ENCODE measurements around the gene HIRIP3.
"Not testable (repeated sequence)": the region's sequence is repeated elsewhere in the genome, so short reads cannot be mapped to it uniquely, and the experiment has no call there.

The HIRIP3 gene

DNA sequence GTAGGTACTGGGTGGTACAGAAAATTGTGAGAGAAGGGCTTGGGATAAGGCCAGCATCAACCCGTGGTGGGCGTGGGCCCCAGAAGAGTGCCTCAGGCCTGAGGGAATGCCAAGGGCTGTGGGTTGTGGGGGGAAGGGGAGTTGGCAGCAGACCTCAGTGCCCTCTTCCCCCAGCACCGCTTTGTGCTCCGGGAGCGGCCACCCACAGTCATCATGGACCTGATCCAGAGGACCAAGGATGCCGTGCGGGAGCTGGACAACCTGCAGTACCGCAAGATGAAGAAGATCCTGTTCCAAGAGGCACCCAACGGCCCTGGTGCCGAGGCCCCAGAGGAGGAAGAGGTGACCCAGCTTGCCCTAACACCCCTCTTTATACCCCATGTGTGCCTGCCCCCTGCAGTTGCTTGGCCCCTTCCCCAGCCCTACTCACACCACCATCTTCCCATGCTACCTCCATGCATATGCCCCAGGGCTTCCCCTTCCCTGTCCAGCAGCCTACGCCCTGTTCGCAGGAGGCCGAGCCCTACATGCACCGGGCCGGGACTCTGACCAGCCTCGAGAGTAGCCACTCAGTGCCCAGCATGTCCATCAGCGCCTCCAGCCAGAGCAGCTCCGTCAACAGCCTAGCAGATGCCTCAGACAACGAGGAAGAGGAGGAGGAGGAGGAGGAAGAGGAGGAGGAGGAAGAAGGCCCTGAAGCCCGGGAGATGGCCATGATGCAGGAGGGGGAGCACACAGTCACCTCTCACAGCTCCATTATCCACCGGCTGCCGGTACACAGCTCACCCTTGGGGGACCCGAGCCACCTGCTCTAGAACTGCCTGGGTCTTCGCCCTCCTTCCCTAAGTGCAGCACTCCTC is 12.6 kb downstream of the HIRIP3 start:
- no peak for DNase-seq

- DNase-seq = no peak
These were observed 16.7 kb downstream of the HIRIP3 start for GRCh38 chr16:29978564-29979270.

- no peak for DNase-seq
These were observed 17.3 kb downstream of the HIRIP3 start for GRCh38 chr16:29978081-29978480.

GRCh38 chr16:29977063-29977825 is 18.2 kb downstream of the HIRIP3 start:
- DNase-seq = no peak

- DNase-seq = peak; percentile 65
These were observed 19.5 kb downstream of the HIRIP3 start for GRCh38 chr16:29975811-29976511.

DNA sequence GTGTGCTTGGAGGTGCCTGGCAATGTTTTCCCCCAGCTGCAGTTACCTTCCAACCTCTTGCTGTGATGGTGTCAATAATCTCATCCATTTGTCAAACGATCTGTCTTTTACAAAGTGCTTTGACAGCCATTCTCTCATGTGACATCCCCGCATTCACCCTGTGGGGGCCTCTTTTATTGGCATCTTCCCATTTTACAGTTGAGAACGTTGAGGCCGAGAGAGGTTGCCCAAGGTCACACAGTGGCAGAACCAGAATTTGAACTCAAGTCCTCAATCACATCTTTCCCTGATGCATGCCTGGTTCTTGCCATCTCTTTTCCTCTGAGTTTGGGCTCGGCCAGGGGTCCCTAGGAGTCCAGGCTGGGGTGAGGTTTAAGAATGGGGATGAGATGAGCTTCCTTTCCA is 20.3 kb downstream of the HIRIP3 start:
- no peak for DNase-seq

GRCh38 chr16:29974291-29975133 is 20.9 kb downstream of the HIRIP3 start:
- peak; percentile 70 for DNase-seq

DNA sequence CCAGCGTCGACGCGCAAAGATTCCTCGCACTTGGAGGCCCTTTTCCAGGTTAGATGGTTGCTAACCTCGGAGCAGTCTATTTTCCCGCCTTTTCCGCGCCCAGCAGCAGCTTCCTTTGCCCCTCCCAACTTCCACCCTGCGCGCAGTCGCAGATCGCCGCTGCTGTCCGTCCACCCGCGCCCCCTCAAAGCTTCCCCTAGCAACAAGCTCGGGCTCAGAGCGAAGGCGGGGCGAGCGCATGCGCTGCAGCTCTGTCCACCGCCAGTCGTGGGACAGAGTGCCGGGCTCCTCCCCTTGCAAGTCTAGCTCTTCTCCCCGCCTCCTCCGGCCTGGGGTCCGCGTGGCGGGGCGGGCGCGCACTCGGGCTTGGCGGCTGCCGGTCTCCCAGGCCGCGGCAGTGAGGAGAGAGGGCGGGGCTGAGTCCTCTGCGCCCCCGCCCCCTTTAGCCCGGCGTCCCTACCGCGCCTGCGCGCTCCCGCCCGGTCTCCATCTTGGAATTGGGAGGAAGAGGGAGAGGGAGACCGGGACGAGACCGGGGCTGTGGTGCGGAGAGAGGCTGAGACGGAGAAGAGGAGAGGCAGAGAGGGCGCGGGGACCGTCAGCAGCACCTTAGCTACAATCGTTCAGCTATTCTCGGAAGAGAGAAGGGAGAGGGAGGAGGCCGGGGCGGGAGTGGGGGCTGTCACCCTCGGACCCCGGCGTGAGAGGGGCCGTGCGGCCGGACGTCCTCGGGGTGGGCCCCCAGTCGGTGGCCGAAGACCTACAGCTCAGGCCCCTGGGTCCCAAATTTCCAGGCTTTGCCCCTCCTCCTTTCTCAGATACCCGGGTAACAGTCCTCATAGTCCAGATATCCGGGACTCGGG is 21.8 kb downstream of the HIRIP3 start, which contains the start of gene TAOK2:
Gene TAOK2, plus strand, starts transcription at position 485 of the 863 bp plus-strand sequence. CDS start 3,905 bp downstream, outside the sequence.
- peak; percentile 100 for DNase-seq

GRCh38 chr16:29972992-29973383 is 22.4 kb downstream of the HIRIP3 start:
- DNase-seq = no peak

DNA sequence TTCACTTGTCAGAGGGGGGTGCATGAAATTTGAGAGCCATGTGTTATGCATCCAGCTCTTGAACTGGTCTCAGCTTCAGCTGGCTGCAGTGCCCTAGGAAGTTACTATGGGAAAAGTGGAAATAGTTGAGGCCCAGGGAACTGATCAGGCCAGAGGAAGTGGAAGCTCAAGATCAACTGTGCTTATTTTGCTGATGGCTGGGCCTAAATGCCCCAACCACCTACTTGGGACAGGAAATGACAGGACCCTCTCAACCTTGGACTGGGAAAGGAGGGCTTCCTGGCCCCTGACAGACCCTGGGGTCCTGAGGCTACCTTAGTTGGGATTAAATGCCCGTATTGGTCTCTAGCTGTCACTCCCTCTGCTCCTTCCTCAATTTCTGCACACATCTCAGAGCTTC is 22.9 kb downstream of the HIRIP3 start:
- no peak for DNase-seq

GRCh38 chr16:29971304-29971703 is 24.1 kb downstream of the HIRIP3 start:
- no peak for DNase-seq

- no peak for DNase-seq
These were observed 27.2 kb downstream of the HIRIP3 start for GRCh38 chr16:29968205-29968604.

GRCh38 chr16:29963021-29963743 is 32.2 kb downstream of the HIRIP3 start:
- no peak for DNase-seq

DNA sequence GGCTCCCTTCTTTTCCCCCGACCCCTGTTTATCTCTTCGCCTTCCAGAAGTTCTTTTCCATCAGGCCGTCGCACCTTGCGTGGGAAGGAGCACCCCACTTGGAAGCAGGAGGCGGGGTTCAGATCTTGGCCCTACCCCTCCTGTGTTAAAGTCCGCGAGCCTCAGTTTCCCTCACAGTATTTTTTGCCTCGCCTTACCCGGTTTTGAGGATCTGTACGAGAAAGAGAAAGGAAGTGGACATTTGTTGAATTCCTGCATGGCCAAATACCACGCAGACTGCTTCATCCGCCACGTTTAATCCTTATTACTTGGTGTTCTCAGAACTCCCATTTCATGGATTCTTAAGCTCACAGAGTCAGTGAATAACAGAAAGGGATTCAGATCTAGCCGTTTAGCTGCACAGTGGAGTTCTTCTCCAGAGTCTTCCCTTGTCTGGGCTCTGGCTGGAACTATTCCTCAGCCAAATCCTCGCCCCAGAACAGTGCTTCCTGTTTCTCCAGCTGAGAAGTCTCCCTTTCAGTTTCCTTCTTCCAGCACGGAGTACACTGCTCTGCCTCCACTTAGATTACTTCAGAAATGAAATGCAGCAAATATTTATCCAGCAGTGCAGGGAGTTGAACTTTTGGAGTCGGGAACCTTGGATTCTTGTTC is 32.9 kb downstream of the HIRIP3 start:
- peak; percentile 74 for DNase-seq

DNA sequence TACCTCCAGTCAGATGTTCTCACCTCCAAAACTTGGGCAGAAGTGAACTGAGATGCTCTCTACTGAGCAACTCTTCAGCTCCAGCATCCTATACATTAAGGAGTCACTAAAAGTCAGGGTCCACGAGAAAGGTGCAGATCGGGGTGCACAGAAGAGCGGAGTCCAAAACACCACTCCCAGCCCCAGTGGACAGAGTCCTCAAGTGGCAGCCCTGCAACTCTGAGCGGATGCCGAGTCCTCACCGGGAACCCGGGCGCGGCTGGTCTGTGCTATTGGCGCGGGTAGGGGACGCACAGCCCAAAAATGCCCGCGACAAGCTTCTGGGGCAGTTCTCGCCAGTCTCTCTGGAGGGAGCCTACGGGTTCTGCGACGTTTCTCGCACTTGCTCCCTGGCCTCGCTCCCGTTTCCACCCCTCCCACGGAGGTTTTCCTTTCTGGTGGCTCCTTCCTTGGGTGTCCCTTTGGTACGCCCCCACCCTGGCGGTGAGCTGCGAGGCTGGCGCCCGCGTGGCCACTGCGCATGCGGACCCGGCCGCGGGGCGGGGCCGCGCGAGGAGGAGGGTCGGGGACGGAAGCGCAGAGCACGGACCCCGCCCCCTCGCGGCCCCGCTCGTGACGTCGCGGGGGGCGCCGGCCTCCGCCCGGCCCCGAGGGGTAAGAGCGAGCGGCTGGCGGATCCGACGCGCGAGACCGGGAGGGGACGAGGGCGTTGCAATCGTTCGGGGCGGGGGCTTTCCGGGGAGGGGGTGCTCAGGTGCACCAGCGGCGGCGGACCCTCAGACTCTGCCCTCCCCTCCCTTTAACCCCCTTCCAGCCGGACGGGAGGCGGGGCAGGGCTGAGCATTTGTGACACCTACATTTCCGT is 33.7 kb downstream of the HIRIP3 start, which contains the start of gene TMEM219:
Gene TMEM219, plus strand, starts transcription at position 601 of the 865 bp plus-strand sequence. CDS start 1,065 bp downstream, outside the sequence.
- peak; percentile 97 for DNase-seq

DNA sequence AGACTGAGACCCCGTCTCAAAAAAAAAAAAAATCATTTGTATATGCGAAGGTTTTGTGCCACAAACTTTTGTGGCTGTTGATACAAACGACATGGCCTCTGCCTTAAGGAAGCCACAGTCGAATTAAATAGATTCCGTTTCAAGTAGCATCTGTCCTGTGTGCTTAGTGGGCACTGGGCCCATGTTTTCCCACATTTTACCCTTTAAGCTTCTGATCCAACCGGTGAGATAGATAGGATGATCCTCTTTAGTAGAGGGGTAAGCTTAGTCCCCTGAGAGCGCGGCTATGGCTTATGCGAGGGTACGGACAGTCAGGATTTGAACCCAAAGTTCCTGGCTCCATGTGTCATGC is 34.3 kb downstream of the HIRIP3 start:
- DNase-seq = no peak

GRCh38 chr16:29959821-29960220 is 35.6 kb downstream of the HIRIP3 start:
- not testable (repeated sequence) for DNase-seq

GRCh38 chr16:29959293-29959692 is 36.1 kb downstream of the HIRIP3 start:
- DNase-seq = no peak

Measured in OCI-M1 (cell line).